GM12878 (cell line): ENCODE results near the gene KRTAP10-7. TPM values are rescaled to one million over a fixed set of nuclear protein-coding genes. Genes with fewer than 3 reads are reported as not detected.
"Not testable (repeated sequence)": the region's sequence is repeated elsewhere in the genome, so short reads cannot be mapped to it uniquely, and the experiment has no call there.

Experiments
- ATAC-seq: fragments of 200-7000 bp; cut with Tn5 transposase; 3 replicates; pipeline ENCODE4 v1.9.1; 2020; ENCODE audit warnings: mild to moderate bottlenecking, moderate library complexity
- BruUV-seq: library from RNA; stranded (reverse); fragments of 400-500 nt; replicated peaks from 2 replicates; lab custom pipeline; 2021; lab: Mats Ljungman, UMichigan
- CTCF ChIA-PET: fragments of 300-600 bp; sonication (Branson Sonifier 250); formaldehyde crosslinking; extraction: SDS; loops from one replicate; lab custom pipeline; 2021; ENCODE audit warnings: inconsistent platforms; lab: Yijun Ruan, JAX
- POLR2A ChIA-PET: fragments of 350-600 bp; formaldehyde crosslinking; extraction: SDS; loops from one replicate; lab custom pipeline; 2021; ENCODE audit warnings: inconsistent platforms; lab: Charles Lee
- RAD21 ChIA-PET: fragments of 300-600 bp; sonication (Branson Sonifier 250); formaldehyde crosslinking; loops from one replicate; lab custom pipeline; 2023; ENCODE audit warnings: antibody characterized with exemption; ENCODE audit not compliant: unreplicated experiment; lab: Charles Lee
- SMC1A ChIA-PET: fragments of 300-600 bp; sonication (Branson Sonifier 250); formaldehyde crosslinking; loops from one replicate; lab custom pipeline; 2023; ENCODE audit not compliant: unreplicated experiment, uncharacterized antibody; lab: Charles Lee
- DNase-seq: peaks from one replicate; pipeline ENCODE4 v3.0.0-alpha.2; 2011; ENCODE audit warnings: low read depth, low spot score
- FAIRE-seq: peaks from 3 replicates; lab custom pipeline; 2011; peaks lifted over from hg19 to GRCh38; lab: Jason Lieb, UNC
- H2AFZ ChIP-seq: 2 replicates; pipeline ENCODE4 v1.6.0; 2011; ENCODE audit warnings: low read depth, low read length, control low read depth; ENCODE audit not compliant: control insufficient read depth
- H3K27ac ChIP-seq: 2 replicates; pipeline ENCODE4 v1.5.1; 2011; ENCODE audit warnings: control low read depth; ENCODE audit not compliant: control insufficient read depth, insufficient read depth
- H3K27me3 ChIP-seq, 2 experiments: replicated peaks in 1 of 2; 2 replicates each; pipeline versions ENCODE4 v1.6.0 to v1.6.1; 2011; ENCODE audit warnings: low read length in 1 of 2; ENCODE audit not compliant: control insufficient read depth in 2 of 2, insufficient read depth in 2 of 2
- H3K36me3 ChIP-seq, 2 experiments: 2 replicates each; pipeline ENCODE4 v1.5.1; 2011; ENCODE audit warnings: low read length in 1 of 2; ENCODE audit not compliant: control insufficient read depth in 2 of 2, insufficient read depth in 2 of 2
- H3K4me1 ChIP-seq: 2 replicates; pipeline ENCODE4 v1.6.1; 2011; ENCODE audit warnings: mild to moderate bottlenecking, low read length, moderate library complexity, mixed read lengths; ENCODE audit not compliant: control insufficient read depth, insufficient read depth
- H3K4me2 ChIP-seq: 2 replicates; pipeline ENCODE4 v1.6.0; 2011; ENCODE audit warnings: control low read depth; ENCODE audit not compliant: control insufficient read depth, insufficient read depth
- H3K4me3 ChIP-seq: fragments of 200-600 bp; sonication (generic); 2 replicates; pipeline ENCODE4 v1.5.1; 2016
- H3K79me2 ChIP-seq: 2 replicates; pipeline ENCODE4 v1.6.0; 2011; ENCODE audit warnings: low read length; ENCODE audit not compliant: control insufficient read depth, insufficient read depth
- H3K9ac ChIP-seq: 2 replicates; pipeline ENCODE4 v1.8.0; 2011; ENCODE audit warnings: low read length, control low read depth, mixed read lengths; ENCODE audit not compliant: control insufficient read depth, insufficient read depth
- H3K9me3 ChIP-seq: replicated peaks from 3 replicates; pipeline ENCODE4 v1.5.1; 2011; ENCODE audit warnings: mild to moderate bottlenecking, low read length; ENCODE audit not compliant: control insufficient read depth, insufficient read depth
- H4K20me1 ChIP-seq: 2 replicates; pipeline ENCODE4 v1.6.0; 2011; ENCODE audit not compliant: control insufficient read depth, insufficient read depth
- WGBS: methylation state at CpG from one replicate; pipeline ENCODE4 v1.1.6; 2016; ENCODE audit warnings: low lambda C conversion rate; ENCODE audit not compliant: insufficient replicate concordance, insufficient coverage; ENCODE audit errors: missing lambda C conversion rate; 5-methylcytosine and 5-hydroxymethylcytosine counted together
- in situ Hi-C: fragments of 300-500 bp; cut with MboI; formaldehyde crosslinking; loops from 9 replicates; pipeline ENCODE4 v1.14.3; 2018; ENCODE audit warnings: mixed read lengths
- intact Hi-C: fragments of 100-400 bp; cut with micrococcal nuclease; formaldehyde crosslinking; loops from one replicate; pipeline ENCODE4 v1.14.2; 2022; ENCODE audit not compliant: unreplicated experiment
- polyA plus RNA-seq, 11 experiments: library from polyadenylated mRNA; depleted of rRNA in 4 of 11; unstranded in 6 of 11; stranded (reverse) in 5 of 11; fragments of >200 nt; fragmentation: Nextera tagmentation in 4 of 11; fragmentation: Illumina TruSeq in 1 of 11; extraction: Ambion mirVana in 4 of 11; extraction: Trizol in 1 of 11; gene quantifications; 1 replicate in 1 of 11; 2 replicates in 10 of 11; pipeline versions ENCODE4 v1.2.1 to v1.2.3, GENCODE V29; 2011 to 2016; ENCODE audit warnings: inconsistent platforms in 2 of 11, missing spikeins in 2 of 11, low read depth in 1 of 11
- total RNA-seq, 4 experiments: library from RNA; depleted of rRNA in 3 of 4; stranded (reverse); fragments of >200 nt in 3 of 4; fragmentation: Illumina TruSeq in 1 of 4; extraction: Trizol in 1 of 4; gene quantifications; 2 replicates each; pipeline versions ENCODE4 v1.2.1 to v1.2.3, GENCODE V29; 2013 to 2021

Gene KRTAP10-7
- total and polyA plus RNA-seq, 10 of the 15 experiments (the other 5 are each of a cell fraction or from before 2014, with no cell fraction given) = not detected

DNA sequence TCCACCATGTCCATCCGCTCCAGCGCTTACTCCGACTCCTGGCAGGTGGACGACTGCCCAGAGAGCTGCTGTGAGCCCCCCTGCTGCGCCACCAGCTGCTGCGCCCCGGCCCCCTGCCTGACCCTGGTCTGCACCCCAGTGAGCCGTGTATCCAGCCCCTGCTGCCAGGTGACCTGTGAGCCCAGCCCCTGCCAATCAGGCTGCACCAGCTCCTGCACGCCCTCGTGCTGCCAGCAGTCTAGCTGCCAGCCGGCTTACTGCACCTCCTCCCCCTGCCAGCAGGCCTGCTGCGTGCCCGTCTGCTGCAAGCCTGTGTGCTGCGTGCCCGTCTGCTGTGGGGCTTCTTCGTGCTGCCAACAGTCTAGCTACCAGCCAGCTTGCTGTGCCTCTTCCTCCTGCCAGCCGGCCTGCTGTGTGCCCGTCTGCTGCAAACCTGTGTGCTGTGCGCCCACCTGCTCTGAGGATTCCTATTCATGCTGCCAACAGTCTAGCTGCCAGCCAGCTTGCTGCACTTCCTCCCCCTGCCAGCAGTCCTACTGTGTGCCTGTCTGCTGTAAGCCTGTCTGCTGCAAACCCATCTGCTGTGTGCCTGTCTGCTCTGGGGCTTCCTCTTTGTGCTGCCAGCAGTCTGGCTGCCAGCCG is 26.9 kb downstream of the KRTAP10-7 start:
- H3K4me2 ChIP-seq, H3K27ac ChIP-seq, ATAC-seq, H3K9me3 ChIP-seq, H2AFZ ChIP-seq, H3K4me1 ChIP-seq, H4K20me1 ChIP-seq, POLR2A ChIA-PET, CTCF ChIA-PET, BruUV-seq, H3K27me3 ChIP-seq, SMC1A ChIA-PET, intact Hi-C loops, in situ Hi-C loops, H3K9ac ChIP-seq, H3K79me2 ChIP-seq, H3K36me3 ChIP-seq, H3K4me3 ChIP-seq, DNase-seq, RAD21 ChIA-PET, FAIRE-seq: not testable (repeated sequence)
- WGBS = 68% methylated on average over 20 of the region's 20 CpGs

DNA sequence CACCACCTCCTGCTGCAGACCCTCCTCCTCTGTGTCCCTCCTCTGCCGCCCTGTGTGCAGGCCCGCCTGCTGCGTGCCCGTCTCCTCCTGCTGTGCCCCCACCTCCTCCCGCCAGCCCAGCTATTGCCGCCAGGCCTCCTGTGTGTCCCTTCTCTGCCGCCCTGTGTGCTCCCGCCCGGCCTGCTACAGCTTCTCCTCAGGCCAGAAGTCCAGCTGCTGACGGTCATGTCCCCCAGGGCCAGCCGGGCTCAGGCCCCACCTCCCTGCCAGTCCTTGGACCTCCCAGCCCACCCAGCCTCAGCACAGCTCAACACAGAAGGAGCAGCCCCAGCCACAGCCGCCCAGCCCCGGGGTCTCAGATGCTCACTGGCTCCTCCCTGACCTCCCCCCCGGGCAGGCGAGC is 27.4 kb downstream of the KRTAP10-7 start:
- H3K27ac ChIP-seq, H3K79me2 ChIP-seq, intact Hi-C loops, FAIRE-seq, BruUV-seq, H2AFZ ChIP-seq, H3K4me3 ChIP-seq, in situ Hi-C loops, H4K20me1 ChIP-seq, CTCF ChIA-PET, DNase-seq, H3K4me1 ChIP-seq, H3K4me2 ChIP-seq, H3K9ac ChIP-seq, RAD21 ChIA-PET, ATAC-seq, H3K27me3 ChIP-seq, POLR2A ChIA-PET, H3K9me3 ChIP-seq, SMC1A ChIA-PET, H3K36me3 ChIP-seq: not testable (repeated sequence)
- WGBS = 33% methylated on average over 14 of the region's 15 CpGs
